Vagina (tissue), 2 donors: ENCODE measurements around the gene WDR1.

Source experiments
- CTCF ChIP-seq, 3 experiments: fragments of 450-650 bp in 2 of 3; fragments of 200-600 bp in 1 of 3; sonication (generic) in 1 of 3; IDR thresholded peaks; one replicate each; pipeline ENCODE4 v1.5.1; 2017 to 2019; ENCODE audit warnings: antibody characterized with exemption in 3 of 3, mild to moderate bottlenecking in 2 of 3, moderate library complexity in 2 of 3
- POLR2A ChIP-seq, 2 donors: fragments of 450-650 bp; IDR thresholded peaks; one replicate each; pipeline ENCODE4 v1.6.1; 2017; ENCODE audit warnings: antibody characterized with exemption in 2 of 2, mild to moderate bottlenecking in 2 of 2, moderate library complexity in 2 of 2
- POLR2AphosphoS5 ChIP-seq, 2 donors: sonication (generic); formaldehyde crosslinking; IDR thresholded peaks; one replicate each; pipeline ENCODE4 v1.9.0; 2017; ENCODE audit warnings: antibody characterized with exemption in 2 of 2, mild to moderate bottlenecking in 2 of 2, low read depth in 1 of 2; ENCODE audit not compliant: insufficient read depth in 1 of 2

GRCh38 chr4:10121568-10122208 is 5.1 kb upstream of the WDR1 start:
- TF ChIP-seq POLR2AphosphoS5 (IDR thresholded peaks at IDR 0.05; ENCODE audit: insufficient read depth in 1 of 2, low read depth in 1 of 2) (no peak), CTCF (IDR thresholded peaks at IDR 0.05) (no peak), POLR2A (IDR thresholded peaks at IDR 0.05) (no peak)
